ENCODE data around the gene MICA. TPM values are rescaled to one million over a fixed set of nuclear protein-coding genes. Genes with fewer than 3 reads are reported as not detected.

Gene MICA
- total RNA-seq, 1 donor from 2014 or later = 70.0 TPM

- H3K27me3 ChIP-seq (ENCODE audit: insufficient read depth, low read length) = peaks cover 12% of the 10 kb centered on the region
- H3K36me3 ChIP-seq (ENCODE audit: insufficient read depth, low read length) = no peaks in the 10 kb centered on the region
- H2AFZ ChIP-seq (ENCODE audit: low read depth, low read length) = no peak overlapping the region
- H3K4me3 ChIP-seq (ENCODE audit: insufficient read depth, low read depth, low read length) = no peak overlapping the region
- Mint-ChIP-seq H3K36me3 (ENCODE audit: low read depth, unreplicated experiment) (no peaks in the 10 kb centered on the region), H3K9me3 (ENCODE audit: unreplicated experiment) (peaks cover 1% of the 10 kb centered on the region), H3K27me3 (ENCODE audit: low read depth, unreplicated experiment) (peaks cover 27% of the 10 kb centered on the region), H3K27ac (ENCODE audit: unreplicated experiment) (no peak overlapping the region), H3K4me1 (ENCODE audit: low read depth, unreplicated experiment) (no peaks in the 10 kb centered on the region), H3K4me3 (ENCODE audit: unreplicated experiment) (no peak overlapping the region)
- no peaks in the 10 kb centered on the region for H4K20me1 ChIP-seq (ENCODE audit: insufficient read depth, low read length)
- DNase-seq (ENCODE audit: low read depth) = no peak
- H3K27ac ChIP-seq (ENCODE audit: low read depth, low read length) = no peak overlapping the region
- H3K9ac ChIP-seq (ENCODE audit: low read length) = no peak overlapping the region
- TF ChIP-seq EZH2 (IDR thresholded peaks at IDR 0.05; ENCODE audit: insufficient read depth, low read length) (no peak), CTCF (IDR thresholded peaks at IDR 0.05; ENCODE audit: insufficient read depth, low read depth, low read length) (no peak)
- no peaks in the 10 kb centered on the region for H3K4me1 ChIP-seq (ENCODE audit: insufficient read depth, low read length)
- FAIRE-seq = no peak
- no peaks in the 10 kb centered on the region for H3K79me2 ChIP-seq (ENCODE audit: insufficient read depth, low read length)
- H3K4me2 ChIP-seq (ENCODE audit: low read length) = no peak overlapping the region
- no peaks in the 10 kb centered on the region for H3K9me3 ChIP-seq (ENCODE audit: insufficient read depth, low read depth, low read length)
Measured at GRCh38 chr6:31375699-31376098, 27.7 kb upstream of the MICA start.

- no peak overlapping the region for H2AFZ ChIP-seq (ENCODE audit: low read depth, low read length)
- peaks cover 15% of the 10 kb centered on the region for H3K27me3 ChIP-seq (ENCODE audit: insufficient read depth, low read length)
- no peaks in the 10 kb centered on the region for H3K4me1 ChIP-seq (ENCODE audit: insufficient read depth, low read length)
- FAIRE-seq (no peak), DNase-seq (ENCODE audit: low read depth) (no peak)
- no peaks in the 10 kb centered on the region for H4K20me1 ChIP-seq (ENCODE audit: insufficient read depth, low read length)
- H3K4me3 ChIP-seq (ENCODE audit: insufficient read depth, low read depth, low read length) = no peak overlapping the region
- H3K9ac ChIP-seq (ENCODE audit: low read length) = no peak overlapping the region
- H3K4me2 ChIP-seq (ENCODE audit: low read length) = no peak overlapping the region
- Mint-ChIP-seq H3K4me1 (ENCODE audit: low read depth, unreplicated experiment) (no peaks in the 10 kb centered on the region), H3K27me3 (ENCODE audit: low read depth, unreplicated experiment) (peaks cover 27% of the 10 kb centered on the region), H3K27ac (ENCODE audit: unreplicated experiment) (no peak overlapping the region), H3K36me3 (ENCODE audit: low read depth, unreplicated experiment) (no peaks in the 10 kb centered on the region), H3K4me3 (ENCODE audit: unreplicated experiment) (no peak overlapping the region), H3K9me3 (ENCODE audit: unreplicated experiment) (peaks cover 1% of the 10 kb centered on the region)
- no peaks in the 10 kb centered on the region for H3K79me2 ChIP-seq (ENCODE audit: insufficient read depth, low read length)
- H3K36me3 ChIP-seq (ENCODE audit: insufficient read depth, low read length) = no peaks in the 10 kb centered on the region
- no peak for TF ChIP-seq EZH2 (IDR thresholded peaks at IDR 0.05; ENCODE audit: insufficient read depth, low read length)
- TF ChIP-seq CTCF (IDR thresholded peaks at IDR 0.05; ENCODE audit: insufficient read depth, low read depth, low read length) = no peak
- no peaks in the 10 kb centered on the region for H3K9me3 ChIP-seq (ENCODE audit: insufficient read depth, low read depth, low read length)
- H3K27ac ChIP-seq (ENCODE audit: low read depth, low read length) = no peak overlapping the region
Measured at GRCh38 chr6:31377029-31377428, 26.4 kb upstream of the MICA start.

- DNase-seq (ENCODE audit: low read depth) (no peak), FAIRE-seq (no peak)
- Histone ChIP-seq H3K4me2 (ENCODE audit: low read length) (no peak overlapping the region), H3K9ac (ENCODE audit: low read length) (no peak overlapping the region), H4K20me1 (ENCODE audit: insufficient read depth, low read length) (no peaks in the 10 kb centered on the region), H3K4me3 (ENCODE audit: insufficient read depth, low read depth, low read length) (no peak overlapping the region), H3K36me3 (ENCODE audit: insufficient read depth, low read length) (no peaks in the 10 kb centered on the region), H3K79me2 (ENCODE audit: insufficient read depth, low read length) (no peaks in the 10 kb centered on the region), H3K4me1 (ENCODE audit: insufficient read depth, low read length) (no peaks in the 10 kb centered on the region), H3K9me3 (ENCODE audit: insufficient read depth, low read depth, low read length) (no peaks in the 10 kb centered on the region), H3K27me3 (ENCODE audit: insufficient read depth, low read length) (peaks cover 18% of the 10 kb centered on the region), H2AFZ (ENCODE audit: low read depth, low read length) (no peak overlapping the region), H3K27ac (ENCODE audit: low read depth, low read length) (no peak overlapping the region)
- no peak overlapping the region for H3K27ac Mint-ChIP-seq (ENCODE audit: unreplicated experiment)
- TF ChIP-seq EZH2 (IDR thresholded peaks at IDR 0.05; ENCODE audit: insufficient read depth, low read length) (no peak), CTCF (IDR thresholded peaks at IDR 0.05; ENCODE audit: insufficient read depth, low read depth, low read length) (no peak)
- no peaks in the 10 kb centered on the region for H3K36me3 Mint-ChIP-seq (ENCODE audit: low read depth, unreplicated experiment)
- peaks cover 1% of the 10 kb centered on the region for H3K9me3 Mint-ChIP-seq (ENCODE audit: unreplicated experiment)
- peaks cover 2% of the 10 kb centered on the region for H3K4me1 Mint-ChIP-seq (ENCODE audit: low read depth, unreplicated experiment)
- H3K4me3 Mint-ChIP-seq (ENCODE audit: unreplicated experiment) = no peak overlapping the region
- H3K27me3 Mint-ChIP-seq (ENCODE audit: low read depth, unreplicated experiment) = peaks cover 27% of the 10 kb centered on the region
Measured at GRCh38 chr6:31378062-31378720, 25.2 kb upstream of the MICA start.

All from astrocyte (in vitro differentiated cells and primary cell).